SK-N-SH (cell line): ENCODE data around the gene CALM1.

Experiments used
- EP300 ChIP-seq, 2 experiments: IDR thresholded peaks; 2 replicates each; pipeline versions ENCODE4 v1.4.0 to v1.6.1; 2012; ENCODE audit warnings: borderline replicate concordance in 1 of 2, low read depth in 1 of 2, low read length in 1 of 2
- EZH2phosphoT487 ChIP-seq: fragments of 200-600 bp; sonication (generic); IDR thresholded peaks from 2 replicates; pipeline ENCODE4 v1.6.1; 2017; ENCODE audit warnings: low read depth, mixed run types, mild to moderate bottlenecking, antibody characterized with exemption, moderate library complexity, borderline replicate concordance
- FOSL2 ChIP-seq: IDR thresholded peaks from 2 replicates; pipeline ENCODE4 v1.4.0; 2012; ENCODE audit warnings: low read depth, mild to moderate bottlenecking, moderate library complexity, borderline replicate concordance
- MXI1 ChIP-seq: IDR thresholded peaks from 2 replicates; pipeline ENCODE4 v1.6.1; 2012; ENCODE audit warnings: mild to moderate bottlenecking, low read depth, low read length, improper control_type of control experiment
- NRF1 ChIP-seq: IDR thresholded peaks from 2 replicates; pipeline ENCODE4 v1.6.1; 2012; ENCODE audit warnings: low read depth, mild to moderate bottlenecking, low read length
- POLR2AphosphoS5 ChIP-seq: IDR thresholded peaks from 2 replicates; pipeline ENCODE4 v1.6.1; 2012; ENCODE audit warnings: low read depth, low read length
- RAD21 ChIP-seq: IDR thresholded peaks from 2 replicates; pipeline ENCODE4 v1.6.1; 2012; ENCODE audit warnings: mild to moderate bottlenecking, low read length
- RFX5 ChIP-seq: IDR thresholded peaks from 2 replicates; pipeline ENCODE4 v1.6.1; 2012; ENCODE audit warnings: mild to moderate bottlenecking, improper control_type of control experiment, low read length
- TAF1 ChIP-seq: IDR thresholded peaks from 2 replicates; pipeline ENCODE4 v1.6.1; 2012; ENCODE audit warnings: low read depth, mild to moderate bottlenecking, low read length, moderate library complexity, borderline replicate concordance
- TCF12 ChIP-seq: IDR thresholded peaks from 2 replicates; pipeline ENCODE4 v1.4.0; 2012
- TF ChIP-seq, protein P1 (sequence below): fragments of 200-600 bp; sonication (generic); IDR thresholded peaks from 2 replicates; pipeline ENCODE4 v1.6.1; 2017; ENCODE audit warnings: antibody characterized with exemption, mild to moderate bottlenecking, moderate library complexity
- TF ChIP-seq, protein P2 (sequence below): IDR thresholded peaks from 2 replicates; pipeline ENCODE4 v1.4.0; 2012; ENCODE audit warnings: low read depth, borderline replicate concordance
- TF ChIP-seq, protein P3 (sequence below): fragments of 150-350 bp; IDR thresholded peaks from 2 replicates; pipeline ENCODE4 v1.6.1; 2016; ENCODE audit warnings: mild to moderate bottlenecking, low read depth, low read length

DNA sequence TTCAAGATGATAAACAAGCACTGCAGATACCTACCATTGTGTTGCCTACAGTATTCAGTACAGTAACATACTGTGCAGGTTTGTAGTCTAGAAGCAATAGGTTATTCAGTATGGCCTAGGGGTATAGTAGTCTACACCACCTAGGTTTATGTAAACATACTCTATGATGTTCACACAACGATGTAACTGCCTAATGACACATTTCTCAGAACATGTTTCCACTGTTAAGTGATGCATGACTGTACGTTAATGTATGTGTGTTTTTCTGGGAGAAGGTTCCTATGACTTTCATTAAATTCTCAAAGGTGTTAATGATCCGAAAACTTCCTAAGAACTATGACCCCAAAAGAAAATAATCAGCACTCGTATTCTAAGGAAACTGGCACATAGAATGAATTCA is 20.9 kb upstream of the CALM1 start:
- TF ChIP-seq FOSL2 (no peak), EZH2phosphoT487 (no peak), MXI1 (no peak), RFX5 (no peak), POLR2AphosphoS5 (no peak), EP300 (IDR thresholded peaks at IDR 0.05; ENCODE audit: borderline replicate concordance in 1 of 2, low read depth in 1 of 2, low read length in 1 of 2) (no peak), RAD21 (no peak), NRF1 (no peak), TAF1 (no peak), TCF12 (no peak)
- TF ChIP-seq, protein P1, sequence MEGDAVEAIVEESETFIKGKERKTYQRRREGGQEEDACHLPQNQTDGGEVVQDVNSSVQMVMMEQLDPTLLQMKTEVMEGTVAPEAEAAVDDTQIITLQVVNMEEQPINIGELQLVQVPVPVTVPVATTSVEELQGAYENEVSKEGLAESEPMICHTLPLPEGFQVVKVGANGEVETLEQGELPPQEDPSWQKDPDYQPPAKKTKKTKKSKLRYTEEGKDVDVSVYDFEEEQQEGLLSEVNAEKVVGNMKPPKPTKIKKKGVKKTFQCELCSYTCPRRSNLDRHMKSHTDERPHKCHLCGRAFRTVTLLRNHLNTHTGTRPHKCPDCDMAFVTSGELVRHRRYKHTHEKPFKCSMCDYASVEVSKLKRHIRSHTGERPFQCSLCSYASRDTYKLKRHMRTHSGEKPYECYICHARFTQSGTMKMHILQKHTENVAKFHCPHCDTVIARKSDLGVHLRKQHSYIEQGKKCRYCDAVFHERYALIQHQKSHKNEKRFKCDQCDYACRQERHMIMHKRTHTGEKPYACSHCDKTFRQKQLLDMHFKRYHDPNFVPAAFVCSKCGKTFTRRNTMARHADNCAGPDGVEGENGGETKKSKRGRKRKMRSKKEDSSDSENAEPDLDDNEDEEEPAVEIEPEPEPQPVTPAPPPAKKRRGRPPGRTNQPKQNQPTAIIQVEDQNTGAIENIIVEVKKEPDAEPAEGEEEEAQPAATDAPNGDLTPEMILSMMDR = no peak
- TF ChIP-seq, protein P2, sequence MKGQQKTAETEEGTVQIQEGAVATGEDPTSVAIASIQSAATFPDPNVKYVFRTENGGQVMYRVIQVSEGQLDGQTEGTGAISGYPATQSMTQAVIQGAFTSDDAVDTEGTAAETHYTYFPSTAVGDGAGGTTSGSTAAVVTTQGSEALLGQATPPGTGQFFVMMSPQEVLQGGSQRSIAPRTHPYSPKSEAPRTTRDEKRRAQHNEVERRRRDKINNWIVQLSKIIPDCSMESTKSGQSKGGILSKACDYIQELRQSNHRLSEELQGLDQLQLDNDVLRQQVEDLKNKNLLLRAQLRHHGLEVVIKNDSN = no peak
- TF ChIP-seq, protein P3, sequence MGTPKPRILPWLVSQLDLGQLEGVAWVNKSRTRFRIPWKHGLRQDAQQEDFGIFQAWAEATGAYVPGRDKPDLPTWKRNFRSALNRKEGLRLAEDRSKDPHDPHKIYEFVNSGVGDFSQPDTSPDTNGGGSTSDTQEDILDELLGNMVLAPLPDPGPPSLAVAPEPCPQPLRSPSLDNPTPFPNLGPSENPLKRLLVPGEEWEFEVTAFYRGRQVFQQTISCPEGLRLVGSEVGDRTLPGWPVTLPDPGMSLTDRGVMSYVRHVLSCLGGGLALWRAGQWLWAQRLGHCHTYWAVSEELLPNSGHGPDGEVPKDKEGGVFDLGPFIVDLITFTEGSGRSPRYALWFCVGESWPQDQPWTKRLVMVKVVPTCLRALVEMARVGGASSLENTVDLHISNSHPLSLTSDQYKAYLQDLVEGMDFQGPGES = no peak
